Activated naive CD4-positive, alpha-beta T cell treated with anti-CD3 and anti-CD28 coated beads, Interleukin-2, amount 50 U/mL, for 24 hours (primary cell): ENCODE data around the gene CCDC188.
"Not testable (repeated sequence)": the region's sequence is repeated elsewhere in the genome, so short reads cannot be mapped to it uniquely, and the experiment has no call there.

Experiments used
- H3K27ac Mint-ChIP-seq: one replicate; pipeline ENCODE4 v1.8.0; 2021; ENCODE audit warnings: mild to moderate bottlenecking, mixed read lengths
- H3K27me3 Mint-ChIP-seq: one replicate; pipeline ENCODE4 v1.8.0; 2021; ENCODE audit warnings: mixed read lengths
- H3K36me3 Mint-ChIP-seq: one replicate; pipeline ENCODE4 v1.8.0; 2021; ENCODE audit warnings: mixed read lengths
- H3K4me1 Mint-ChIP-seq: one replicate; pipeline ENCODE4 v1.8.0; 2021; ENCODE audit warnings: mixed read lengths
- H3K4me3 Mint-ChIP-seq: one replicate; pipeline ENCODE4 v1.8.0; 2021; ENCODE audit warnings: mild to moderate bottlenecking, mixed read lengths
- H3K9me3 Mint-ChIP-seq: one replicate; pipeline ENCODE4 v1.8.0; 2021; ENCODE audit warnings: mixed read lengths

CCDC188 gene

DNA sequence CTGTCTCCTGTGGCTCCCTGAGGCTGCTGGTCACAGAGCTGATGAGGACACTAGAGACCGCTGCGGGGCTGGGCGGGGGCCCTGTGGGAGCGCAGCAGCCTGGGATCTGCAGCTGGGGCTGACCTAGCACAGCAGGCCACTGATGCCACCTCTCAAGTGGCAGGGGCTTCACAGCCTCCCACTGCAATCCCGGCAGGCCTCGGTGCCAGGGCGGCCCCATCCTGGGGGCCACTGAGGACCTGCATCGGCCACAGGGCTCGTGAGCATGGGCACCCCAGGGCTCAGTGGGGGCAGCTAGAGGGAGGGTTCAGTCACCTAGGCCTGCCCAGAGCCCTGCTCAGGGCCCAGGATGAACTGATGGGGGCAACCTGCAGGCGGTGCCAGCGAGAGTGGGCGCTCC, 14.6 kb upstream of the CCDC188 start:
- Mint-ChIP-seq H3K27ac (no peak overlapping the region), H3K4me1 (no peaks in the 10 kb centered on the region), H3K4me3 (no peak overlapping the region), H3K27me3 (no peaks in the 10 kb centered on the region), H3K36me3 (no peaks in the 10 kb centered on the region), H3K9me3 (no peaks in the 10 kb centered on the region)

DNA sequence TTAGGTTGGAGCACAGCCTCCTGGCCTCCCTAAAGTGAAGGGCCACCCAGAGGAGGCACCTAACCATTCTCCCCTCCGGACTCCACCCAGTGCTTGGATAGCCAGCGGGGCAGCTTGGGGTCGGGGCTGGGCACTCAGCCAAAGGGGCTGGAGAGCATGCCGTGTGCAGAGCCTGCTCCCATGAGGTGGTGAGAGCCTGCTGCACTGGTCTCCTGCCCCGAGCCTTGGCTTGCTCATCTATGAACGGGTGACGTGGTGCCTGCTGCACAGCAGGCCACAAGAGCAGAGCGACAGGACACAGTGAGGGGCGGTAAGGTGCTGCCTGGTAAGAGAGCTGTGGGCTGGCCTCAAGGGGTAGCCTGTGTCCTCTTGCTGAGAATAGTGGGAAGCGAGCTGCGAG, 14.0 kb upstream of the CCDC188 start:
- Mint-ChIP-seq H3K36me3 (no peaks in the 10 kb centered on the region), H3K9me3 (no peaks in the 10 kb centered on the region)

DNA sequence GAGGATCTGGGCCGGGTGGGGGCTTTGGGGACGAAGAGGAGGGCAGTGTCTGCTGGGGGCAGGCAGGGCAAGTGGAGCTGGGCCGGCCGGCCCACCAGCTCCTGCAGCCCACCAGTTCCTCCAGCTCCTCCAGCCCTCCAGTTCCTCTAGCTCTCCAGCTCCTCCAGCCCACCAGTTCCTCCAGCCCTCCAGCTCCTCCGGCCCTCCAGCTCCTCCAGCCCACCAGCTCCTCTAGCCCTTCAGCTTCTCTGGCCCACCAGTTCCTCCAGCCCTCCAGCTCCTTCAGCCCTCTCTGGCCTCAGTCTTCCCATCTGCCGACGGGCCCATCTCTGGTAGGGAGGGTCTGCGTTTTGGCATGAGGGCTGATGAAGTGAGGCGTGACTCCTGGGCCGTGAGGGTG, 9.2 kb upstream of the CCDC188 start:
- Mint-ChIP-seq H3K27ac (no peak overlapping the region), H3K27me3 (peaks cover 1% of the 10 kb centered on the region)

More for the DNA sequence above, 14.0 kb upstream of the CCDC188 start:
- Mint-ChIP-seq H3K4me1 (no peaks in the 10 kb centered on the region), H3K27ac (no peak overlapping the region), H3K4me3 (no peak overlapping the region), H3K27me3 (no peaks in the 10 kb centered on the region)

DNA sequence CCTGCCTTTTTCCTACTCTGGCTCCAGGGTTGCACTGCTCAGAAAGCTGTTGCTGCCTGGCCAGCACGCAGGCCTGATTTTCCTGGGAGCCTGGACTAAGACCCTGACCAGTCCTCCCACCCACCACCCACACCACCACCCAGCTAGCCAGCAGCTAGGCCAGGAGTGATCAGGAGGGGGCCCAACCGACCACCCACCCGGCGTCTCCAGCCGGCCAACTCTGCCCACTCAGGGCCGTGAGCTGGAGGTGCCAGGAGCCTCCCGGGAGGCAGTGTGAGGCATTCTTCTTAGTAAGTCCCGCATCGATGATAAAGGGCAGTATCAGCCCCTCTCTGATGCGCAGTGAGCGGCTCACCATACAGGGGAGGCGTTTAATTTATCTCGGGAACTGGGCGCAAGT, 8.7 kb upstream of the CCDC188 start:
- not testable (repeated sequence) for H3K4me3 Mint-ChIP-seq, H3K27me3 Mint-ChIP-seq, H3K4me1 Mint-ChIP-seq, H3K9me3 Mint-ChIP-seq, H3K36me3 Mint-ChIP-seq, H3K27ac Mint-ChIP-seq

More for the DNA sequence above, 9.2 kb upstream of the CCDC188 start:
- Mint-ChIP-seq H3K36me3 (no peaks in the 10 kb centered on the region), H3K4me3 (no peak overlapping the region), H3K4me1 (no peaks in the 10 kb centered on the region), H3K9me3 (no peaks in the 10 kb centered on the region)

DNA sequence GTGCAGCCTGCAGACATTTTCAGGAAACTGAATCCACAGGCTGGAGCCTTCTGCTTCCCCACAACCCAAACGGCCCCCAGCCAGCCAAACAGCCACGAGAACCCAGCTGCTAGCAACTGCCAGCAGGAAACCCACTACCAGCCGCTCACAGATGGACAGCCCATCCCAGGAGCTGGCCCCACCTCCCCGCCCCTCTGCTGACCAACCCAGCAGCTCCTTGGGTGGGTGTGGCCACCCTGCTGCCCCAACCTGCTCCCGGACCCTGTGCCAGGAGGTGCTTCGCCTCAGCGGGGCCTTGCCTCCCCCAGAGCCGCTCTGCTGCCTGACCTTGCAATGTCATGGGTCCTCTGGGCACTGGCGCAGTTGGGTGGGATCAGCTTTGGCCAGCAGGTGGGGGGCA, 8.2 kb upstream of the CCDC188 start:
- no peaks in the 10 kb centered on the region for H3K4me1 Mint-ChIP-seq
- peaks cover 1% of the 10 kb centered on the region for H3K27me3 Mint-ChIP-seq
- H3K4me3 Mint-ChIP-seq: no peak overlapping the region
- H3K27ac Mint-ChIP-seq: no peak overlapping the region
- H3K36me3 Mint-ChIP-seq: no peaks in the 10 kb centered on the region
- H3K9me3 Mint-ChIP-seq: no peaks in the 10 kb centered on the region

GRCh38 chr22:20158391-20159036, 7.7 kb upstream of the CCDC188 start:
- H3K4me1 Mint-ChIP-seq: no peaks in the 10 kb centered on the region
- no peaks in the 10 kb centered on the region for H3K9me3 Mint-ChIP-seq
- H3K4me3 Mint-ChIP-seq: no peak overlapping the region
- no peak overlapping the region for H3K27ac Mint-ChIP-seq
- peaks cover 1% of the 10 kb centered on the region for H3K27me3 Mint-ChIP-seq
- H3K36me3 Mint-ChIP-seq: no peaks in the 10 kb centered on the region

DNA sequence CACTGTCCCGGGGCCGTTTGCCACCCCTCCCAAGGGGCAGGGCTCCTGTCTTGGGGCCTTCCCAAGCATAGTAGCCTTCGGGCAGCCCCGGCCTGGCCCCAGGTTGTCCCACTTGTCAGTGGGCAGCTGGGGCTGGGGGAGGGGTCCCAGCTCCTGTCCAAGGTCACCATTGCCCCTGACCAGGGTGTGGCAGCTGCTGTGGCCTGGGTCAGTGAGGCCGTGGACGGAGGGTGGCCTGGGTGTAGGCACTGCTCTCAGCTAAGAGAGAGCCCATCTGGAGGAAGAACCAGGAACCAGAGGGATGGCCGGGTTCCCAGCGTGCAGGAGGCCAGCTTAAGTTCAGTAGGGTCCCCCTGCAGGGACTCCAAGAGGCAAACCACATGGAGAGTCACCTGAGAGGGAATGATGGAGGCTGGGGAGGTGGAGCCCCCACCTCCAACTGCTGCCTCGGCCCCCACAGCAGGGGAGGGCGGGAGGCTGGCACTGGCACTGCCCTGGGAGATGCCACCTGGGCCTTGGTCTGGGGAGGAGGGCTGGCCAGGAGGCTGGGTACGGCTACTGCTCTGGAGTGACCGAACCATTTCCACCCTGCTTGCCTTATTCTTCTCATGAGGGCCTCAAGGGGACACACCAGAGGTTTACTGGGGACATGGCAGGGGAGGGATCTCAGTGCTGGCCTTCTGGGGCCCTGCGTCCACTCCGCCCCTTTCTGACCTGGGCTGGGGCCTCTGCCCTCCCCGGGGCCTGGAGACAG, 6.8 kb upstream of the CCDC188 start:
- Mint-ChIP-seq H3K4me3 (no peak overlapping the region), H3K9me3 (no peaks in the 10 kb centered on the region), H3K4me1 (no peaks in the 10 kb centered on the region), H3K36me3 (no peaks in the 10 kb centered on the region), H3K27ac (no peak overlapping the region), H3K27me3 (peaks cover 1% of the 10 kb centered on the region)

GRCh38 chr22:20156611-20157429, 6.0 kb upstream of the CCDC188 start:
- no peak overlapping the region for H3K4me3 Mint-ChIP-seq
- H3K27ac Mint-ChIP-seq: no peak overlapping the region
- no peaks in the 10 kb centered on the region for H3K9me3 Mint-ChIP-seq
- H3K4me1 Mint-ChIP-seq: no peaks in the 10 kb centered on the region
- H3K36me3 Mint-ChIP-seq: no peaks in the 10 kb centered on the region
- peaks cover 1% of the 10 kb centered on the region for H3K27me3 Mint-ChIP-seq

- Mint-ChIP-seq H3K4me1 (no peaks in the 10 kb centered on the region), H3K36me3 (no peaks in the 10 kb centered on the region), H3K27me3 (peaks cover 1% of the 10 kb centered on the region), H3K9me3 (no peaks in the 10 kb centered on the region), H3K27ac (no peak overlapping the region), H3K4me3 (no peak overlapping the region)
Measured at GRCh38 chr22:20156042-20156389, 5.2 kb upstream of the CCDC188 start.

GRCh38 chr22:20155330-20156041, 4.6 kb upstream of the CCDC188 start:
- no peak overlapping the region for H3K4me3 Mint-ChIP-seq
- no peak overlapping the region for H3K27ac Mint-ChIP-seq
- no peaks in the 10 kb centered on the region for H3K36me3 Mint-ChIP-seq
- H3K9me3 Mint-ChIP-seq: no peaks in the 10 kb centered on the region
- H3K27me3 Mint-ChIP-seq: peaks cover 1% of the 10 kb centered on the region
- no peaks in the 10 kb centered on the region for H3K4me1 Mint-ChIP-seq

DNA sequence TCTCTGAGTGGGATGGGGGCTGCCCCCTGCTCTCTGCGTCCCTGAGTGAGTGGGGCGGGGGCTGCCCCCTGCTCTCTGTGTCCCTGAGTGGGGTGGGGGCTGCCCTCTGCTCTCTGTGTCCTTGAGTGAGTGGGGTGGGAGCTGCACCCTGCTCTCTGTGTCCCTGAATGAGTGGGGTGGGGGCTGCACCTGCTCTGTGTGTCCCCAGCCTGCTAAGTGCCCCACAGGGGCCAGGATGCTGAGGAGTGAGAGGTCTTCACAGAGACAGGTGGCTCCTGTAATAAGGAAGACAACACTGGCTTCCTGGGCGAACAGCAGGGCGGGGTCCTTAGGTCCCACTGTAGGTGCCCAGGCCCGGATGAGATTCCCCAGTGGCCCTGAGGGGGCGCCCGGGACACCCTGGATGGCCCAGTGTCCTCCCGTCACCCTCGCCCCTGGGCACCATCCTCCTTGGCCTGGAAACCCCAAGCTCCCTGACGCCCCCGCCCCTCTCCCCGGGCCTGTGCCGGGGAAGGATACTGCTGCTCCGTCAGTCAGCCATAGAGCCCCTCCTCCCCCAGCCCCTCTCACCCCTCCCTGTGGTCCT, 3.8 kb upstream of the CCDC188 start:
- Mint-ChIP-seq H3K36me3 (no peaks in the 10 kb centered on the region), H3K27me3 (peaks cover 1% of the 10 kb centered on the region), H3K4me3 (no peak overlapping the region), H3K27ac (no peak overlapping the region), H3K4me1 (no peaks in the 10 kb centered on the region), H3K9me3 (no peaks in the 10 kb centered on the region)

GRCh38 chr22:20153945-20154344, 3.1 kb upstream of the CCDC188 start:
- Mint-ChIP-seq H3K36me3 (no peaks in the 10 kb centered on the region), H3K9me3 (no peaks in the 10 kb centered on the region), H3K4me3 (no peak overlapping the region), H3K4me1 (no peaks in the 10 kb centered on the region), H3K27ac (no peak overlapping the region), H3K27me3 (peaks cover 1% of the 10 kb centered on the region)

DNA sequence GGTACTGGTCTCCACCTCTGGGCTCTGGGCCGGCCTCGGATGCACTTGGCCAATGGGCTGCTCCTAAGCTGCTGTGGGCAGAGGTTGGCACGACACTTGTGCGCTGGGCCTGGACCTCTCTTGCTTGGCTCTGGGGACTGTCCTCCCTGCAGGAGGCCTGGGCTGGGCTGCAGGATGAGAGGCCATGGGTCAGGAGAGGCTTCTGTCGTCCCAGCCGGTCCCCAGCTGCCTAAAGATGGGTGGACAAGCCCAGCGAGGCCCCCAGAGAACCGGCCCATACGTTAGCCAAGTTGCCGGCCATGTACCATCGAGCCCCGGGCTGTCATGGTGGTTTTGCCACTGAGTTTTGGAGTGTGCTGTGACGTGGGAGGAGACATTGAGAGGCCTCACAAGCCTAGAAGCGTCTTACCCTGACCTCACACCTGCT, 1.6 kb upstream of the CCDC188 start:
- H3K27me3 Mint-ChIP-seq: peaks cover 1% of the 10 kb centered on the region
- H3K4me3 Mint-ChIP-seq: no peak overlapping the region
- H3K27ac Mint-ChIP-seq: no peak overlapping the region
- H3K9me3 Mint-ChIP-seq: no peaks in the 10 kb centered on the region
- no peaks in the 10 kb centered on the region for H3K36me3 Mint-ChIP-seq
- no peaks in the 10 kb centered on the region for H3K4me1 Mint-ChIP-seq

DNA sequence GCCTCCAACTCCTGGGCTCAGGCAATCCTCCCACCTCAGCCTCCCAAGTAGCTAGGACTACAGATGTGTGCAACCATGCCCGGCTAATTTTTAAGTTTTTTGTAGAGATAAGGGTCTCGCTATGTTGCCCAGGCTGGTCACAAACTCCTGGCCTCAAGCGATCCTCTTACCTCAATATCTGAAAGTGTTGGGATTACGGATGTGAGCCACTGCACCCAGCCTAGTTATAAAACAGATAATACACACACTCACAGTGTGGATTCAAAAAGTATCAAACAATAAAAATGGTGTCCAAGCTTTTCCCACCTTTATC, 377 bp upstream of the CCDC188 start:
- H3K4me3 Mint-ChIP-seq: no peak overlapping the region
- H3K4me1 Mint-ChIP-seq: no peaks in the 10 kb centered on the region
- no peaks in the 10 kb centered on the region for H3K36me3 Mint-ChIP-seq
- H3K9me3 Mint-ChIP-seq: no peaks in the 10 kb centered on the region
- H3K27me3 Mint-ChIP-seq: no peaks in the 10 kb centered on the region
- H3K27ac Mint-ChIP-seq: no peak overlapping the region
